Left ventricle myocardium inferior (tissue), 1 donor: Measurements from ENCODE around the gene SPNS3. TPM values are rescaled to one million over a fixed set of nuclear protein-coding genes. Genes with fewer than 3 reads are reported as not detected.

ENCODE experiments used
- DNase-seq: peaks from one replicate; pipeline ENCODE4 v3.0.0-alpha.2; 2020
- H3K27ac ChIP-seq: fragments of 200-600 bp; replicated peaks from 2 replicates; pipeline ENCODE4 v1.8.0; 2021
- H3K27me3 ChIP-seq: fragments of 200-600 bp; 2 replicates; pipeline ENCODE4 v1.8.0; 2021; ENCODE audit warnings: low read depth
- H3K36me3 ChIP-seq: fragments of 200-600 bp; 2 replicates; pipeline ENCODE4 v1.8.0; 2021
- H3K4me1 ChIP-seq: fragments of 200-600 bp; 2 replicates; pipeline ENCODE4 v1.8.0; 2021
- H3K4me3 ChIP-seq: fragments of 200-600 bp; 2 replicates; pipeline ENCODE4 v1.8.0; 2021; ENCODE audit warnings: mild to moderate bottlenecking, moderate library complexity
- H3K9me3 ChIP-seq: fragments of 200-600 bp; replicated peaks from 2 replicates; pipeline ENCODE4 v1.8.0; 2021
- CTCF ChIP-seq: fragments of 200-600 bp; IDR thresholded peaks from 2 replicates; pipeline ENCODE4 v1.8.0; 2021; ENCODE audit warnings: antibody characterized with exemption, mild to moderate bottlenecking, borderline replicate concordance
- intact Hi-C: fragments of 100-400 bp; cut with micrococcal nuclease; formaldehyde crosslinking; loops from one replicate; pipeline ENCODE4 v1.11.0; 2022
- total RNA-seq: library from RNA; stranded (reverse); fragmentation: NEBNext Ultra II Directional; extraction: Animal tissue kit (Norgen Biotek cat#: 25700); gene quantifications from one replicate; pipeline ENCODE4 v1.2.1, GENCODE V29; 2021
- donor health status: DM: no; HTN: yes; CAD: no; lungs with severe emphysema.

Gene SPNS3
- total RNA-seq, 1 donor from 2014 or later: 1.7 TPM

DNA sequence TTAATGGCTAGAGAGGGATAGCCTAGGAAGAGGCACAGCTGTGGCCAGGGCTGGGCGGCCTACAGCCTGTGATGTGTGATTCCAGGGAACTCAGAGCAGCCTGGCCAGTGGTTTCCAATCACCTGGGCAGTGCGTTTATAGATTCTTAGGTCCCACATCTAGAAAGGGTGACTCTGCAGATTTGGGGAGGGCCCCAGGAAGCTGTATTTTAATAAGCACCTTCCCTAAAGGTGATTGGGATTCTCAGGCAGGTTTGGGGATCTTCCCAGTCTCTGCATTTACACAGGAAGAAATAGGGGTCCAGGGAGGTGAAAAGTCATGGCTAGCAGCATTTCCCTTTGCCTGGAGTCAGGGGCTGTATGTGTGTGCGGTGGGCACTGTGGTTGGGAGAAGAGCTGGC is 74.5 kb downstream of the SPNS3 start:
- Histone ChIP-seq H3K27me3 (no peaks in the 10 kb centered on the region), H3K9me3 (no peaks in the 10 kb centered on the region), H3K27ac (peak overlapping the region; percentile 87), H3K36me3 (no peaks in the 10 kb centered on the region), H3K4me3 (no peak overlapping the region), H3K4me1 (peaks cover 100% of the 10 kb centered on the region)
- no peak for TF ChIP-seq CTCF
- intact Hi-C loops: no loop called here
- DNase-seq: no peak

DNA sequence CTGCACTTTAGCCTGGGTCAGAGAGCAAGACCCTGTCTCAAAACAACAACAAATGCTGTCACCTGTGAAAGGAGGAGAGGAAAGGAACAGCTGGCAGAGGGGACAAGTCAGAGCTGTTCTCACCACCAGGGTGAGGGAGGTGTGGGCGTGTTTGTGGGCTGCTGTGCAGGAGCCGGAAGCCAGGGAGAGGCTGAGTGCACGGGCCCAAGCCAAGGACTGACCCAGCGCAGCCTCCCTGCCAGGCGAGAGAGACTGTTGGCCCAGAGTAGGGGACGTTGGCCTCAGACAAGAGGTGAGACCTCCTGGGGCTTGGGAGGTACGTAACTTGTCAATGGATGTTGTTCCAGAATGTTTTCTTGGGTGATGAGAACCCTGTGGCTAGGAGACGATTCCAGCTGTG is 75.7 kb downstream of the SPNS3 start:
- no peaks in the 10 kb centered on the region for H3K27me3 ChIP-seq
- no peaks in the 10 kb centered on the region for H3K36me3 ChIP-seq
- peak; percentile 18 for TF ChIP-seq CTCF
- peaks cover 99% of the 10 kb centered on the region for H3K4me1 ChIP-seq
- intact Hi-C loops: no loop called here
- no peak for DNase-seq
- H3K4me3 ChIP-seq: no peak overlapping the region
- no peaks in the 10 kb centered on the region for H3K9me3 ChIP-seq
- peak overlapping the region; percentile 87 for H3K27ac ChIP-seq

- Histone ChIP-seq H3K27ac (peak overlapping the region; percentile 87), H3K36me3 (no peaks in the 10 kb centered on the region), H3K27me3 (no peaks in the 10 kb centered on the region), H3K4me3 (no peak overlapping the region), H3K9me3 (no peaks in the 10 kb centered on the region), H3K4me1 (peaks cover 93% of the 10 kb centered on the region)
- peak; percentile 48 for DNase-seq
- TF ChIP-seq CTCF: no peak
- intact Hi-C loops: no loop called here
Observed at GRCh38 chr17:4509923-4510617, 76.3 kb downstream of the SPNS3 start.

- TF ChIP-seq CTCF: no peak
- H3K4me3 ChIP-seq: no peak overlapping the region
- intact Hi-C loops: no loop called here
- peaks cover 88% of the 10 kb centered on the region for H3K4me1 ChIP-seq
- no peaks in the 10 kb centered on the region for H3K9me3 ChIP-seq
- H3K27me3 ChIP-seq: no peaks in the 10 kb centered on the region
- DNase-seq: no peak
- H3K36me3 ChIP-seq: no peaks in the 10 kb centered on the region
- peak overlapping the region; percentile 87 for H3K27ac ChIP-seq
Observed at GRCh38 chr17:4510618-4510941, 76.8 kb downstream of the SPNS3 start.

DNA sequence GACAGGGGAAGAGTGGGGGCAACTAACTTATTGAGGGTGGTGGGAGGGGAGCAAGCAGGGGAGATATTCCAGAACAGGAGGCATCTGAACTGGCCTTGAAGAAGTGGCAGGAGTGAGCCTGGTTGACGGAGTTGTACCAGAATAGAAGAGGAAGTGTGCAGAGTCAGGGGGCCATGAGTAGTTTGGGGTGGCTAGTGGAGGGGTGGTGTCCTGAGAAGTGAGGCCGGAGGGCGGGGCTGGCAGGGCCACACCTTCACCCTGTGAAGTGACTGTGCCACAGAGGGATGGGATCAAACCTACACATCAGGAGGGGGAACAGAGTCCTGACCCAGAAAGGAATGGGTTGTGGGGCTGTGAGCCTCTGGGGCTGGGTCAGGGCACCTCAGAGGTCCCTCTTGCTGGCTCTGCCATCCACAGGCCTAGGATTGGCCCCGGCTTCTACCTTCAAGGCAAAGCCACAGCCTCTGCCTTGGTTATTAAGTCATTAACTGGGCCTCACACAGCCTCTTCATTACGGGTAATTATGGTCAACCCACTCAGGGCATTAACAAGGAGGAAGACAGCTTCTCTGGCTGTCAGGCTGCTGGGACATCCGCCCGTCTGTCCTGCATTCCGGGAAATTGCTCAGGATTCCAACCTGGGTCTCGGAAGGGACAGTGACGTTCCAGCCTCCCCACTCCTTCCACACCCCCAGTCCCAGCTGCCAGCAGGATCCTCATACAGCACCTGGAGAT is 77.6 kb downstream of the SPNS3 start:
- no peak for TF ChIP-seq CTCF
- peak overlapping the region; percentile 87 for H3K27ac ChIP-seq

More for the DNA sequence above, 77.6 kb downstream of the SPNS3 start:
- intact Hi-C loops: no loop called here
- H3K36me3 ChIP-seq: no peaks in the 10 kb centered on the region
- DNase-seq: no peak
- no peak overlapping the region for H3K4me3 ChIP-seq
- H3K27me3 ChIP-seq: no peaks in the 10 kb centered on the region
- peaks cover 80% of the 10 kb centered on the region for H3K4me1 ChIP-seq
- H3K9me3 ChIP-seq: no peaks in the 10 kb centered on the region
